ENCODE data around the gene TGFBI.

DNA sequence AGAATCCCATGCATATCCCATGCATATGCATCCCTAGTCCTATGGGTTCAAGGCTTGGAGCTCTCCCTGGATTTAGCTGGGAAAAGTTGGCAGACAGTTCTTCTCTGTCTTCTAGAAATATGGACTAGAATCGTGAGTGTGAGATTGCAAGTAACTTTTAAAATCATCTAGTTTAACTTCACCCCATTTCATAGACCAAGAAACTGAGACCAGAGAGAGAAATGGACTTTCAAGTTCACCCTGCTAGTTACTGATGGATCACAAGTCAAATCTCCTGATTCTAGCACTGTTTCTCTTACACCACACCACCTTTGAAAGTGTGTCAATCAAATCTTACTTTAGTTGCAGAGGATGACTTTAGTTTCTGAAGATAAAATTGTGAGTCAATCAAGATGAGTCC lies 13.4 kb downstream of the TGFBI start:
- TF ChIP-seq, protein P1, sequence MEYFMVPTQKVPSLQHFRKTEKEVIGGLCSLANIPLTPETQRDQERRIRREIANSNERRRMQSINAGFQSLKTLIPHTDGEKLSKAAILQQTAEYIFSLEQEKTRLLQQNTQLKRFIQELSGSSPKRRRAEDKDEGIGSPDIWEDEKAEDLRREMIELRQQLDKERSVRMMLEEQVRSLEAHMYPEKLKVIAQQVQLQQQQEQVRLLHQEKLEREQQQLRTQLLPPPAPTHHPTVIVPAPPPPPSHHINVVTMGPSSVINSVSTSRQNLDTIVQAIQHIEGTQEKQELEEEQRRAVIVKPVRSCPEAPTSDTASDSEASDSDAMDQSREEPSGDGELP (CRISPR knock-in tag; IDR thresholded peaks at IDR 0.05; ENCODE audit: borderline replicate concordance): no peak
- TF ChIP-seq, protein P2, sequence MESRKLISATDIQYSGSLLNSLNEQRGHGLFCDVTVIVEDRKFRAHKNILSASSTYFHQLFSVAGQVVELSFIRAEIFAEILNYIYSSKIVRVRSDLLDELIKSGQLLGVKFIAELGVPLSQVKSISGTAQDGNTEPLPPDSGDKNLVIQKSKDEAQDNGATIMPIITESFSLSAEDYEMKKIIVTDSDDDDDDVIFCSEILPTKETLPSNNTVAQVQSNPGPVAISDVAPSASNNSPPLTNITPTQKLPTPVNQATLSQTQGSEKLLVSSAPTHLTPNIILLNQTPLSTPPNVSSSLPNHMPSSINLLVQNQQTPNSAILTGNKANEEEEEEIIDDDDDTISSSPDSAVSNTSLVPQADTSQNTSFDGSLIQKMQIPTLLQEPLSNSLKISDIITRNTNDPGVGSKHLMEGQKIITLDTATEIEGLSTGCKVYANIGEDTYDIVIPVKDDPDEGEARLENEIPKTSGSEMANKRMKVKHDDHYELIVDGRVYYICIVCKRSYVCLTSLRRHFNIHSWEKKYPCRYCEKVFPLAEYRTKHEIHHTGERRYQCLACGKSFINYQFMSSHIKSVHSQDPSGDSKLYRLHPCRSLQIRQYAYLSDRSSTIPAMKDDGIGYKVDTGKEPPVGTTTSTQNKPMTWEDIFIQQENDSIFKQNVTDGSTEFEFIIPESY (CRISPR knock-in tag; IDR thresholded peaks at IDR 0.05): no peak
